ENCODE results near the gene FBXL17. TPM values are rescaled to one million over a fixed set of nuclear protein-coding genes. Genes with fewer than 3 reads are reported as not detected.

Gene FBXL17
- total and polyA plus RNA-seq, 2 experiments from 2014 or later = 1.8 to 13.1 TPM

GRCh38 chr5:107937204-107937603 is 444.7 kb downstream of the FBXL17 start:
- Histone ChIP-seq H3K4me2 (ENCODE audit: unreplicated experiment) (no peak overlapping the region), H3F3A (ENCODE audit: insufficient read depth) (no peaks in the 10 kb centered on the region), H3K9ac (no peak overlapping the region), H3K9me2 (ENCODE audit: insufficient read depth) (no peaks in the 10 kb centered on the region), H3K36me3 (ENCODE audit: low read depth) (no peaks in the 10 kb centered on the region), H4K20me1 (ENCODE audit: insufficient read depth) (no peaks in the 10 kb centered on the region), H3K4me3 (no peak overlapping the region), H3K4me1 (ENCODE audit: insufficient read depth) (no peaks in the 10 kb centered on the region), H3K79me2 (ENCODE audit: insufficient read depth) (no peaks in the 10 kb centered on the region), H3K27ac (no peak overlapping the region), H2AFZ (no peak overlapping the region), H3K27me3 (replicated peaks; ENCODE audit: insufficient read depth) (no peaks in the 10 kb centered on the region), H3K9me3 (ENCODE audit: low read depth) (no peaks in the 10 kb centered on the region)
- no peak for DNase-seq
- 90 to 94% methylated on average over 5 of the region's 5 CpGs for WGBS, 2 experiments (ENCODE audit: low coverage in 1 of 2, low lambda C conversion rate in 2 of 2, missing lambda C conversion rate in 2 of 2)
- TF ChIP-seq EZH2 (IDR thresholded peaks at IDR 0.05; ENCODE audit: insufficient read depth, poor library complexity, severe bottlenecking) (no peak), EZH2phosphoT487 (IDR thresholded peaks at IDR 0.05; ENCODE audit: insufficient read depth, low read depth) (no peak)
- in situ Hi-C loops (cut with MboI) = no loop called here

GRCh38 chr5:107936515-107936914 is 445.4 kb downstream of the FBXL17 start:
- H3K4me1 ChIP-seq (ENCODE audit: insufficient read depth) = no peaks in the 10 kb centered on the region
- H3K9me3 ChIP-seq (ENCODE audit: low read depth) = no peaks in the 10 kb centered on the region
- in situ Hi-C loops (cut with MboI) = no loop called here
- H3K4me2 ChIP-seq (ENCODE audit: unreplicated experiment) = no peak overlapping the region
- no peaks in the 10 kb centered on the region for H3K9me2 ChIP-seq (ENCODE audit: insufficient read depth)
- WGBS, 2 experiments (ENCODE audit: low coverage in 1 of 2, low lambda C conversion rate in 2 of 2, missing lambda C conversion rate in 2 of 2) = 85% methylated on average over 1 of the region's 1 CpG
- no peak overlapping the region for H3K27ac ChIP-seq
- no peaks in the 10 kb centered on the region for H3K79me2 ChIP-seq (ENCODE audit: insufficient read depth)
- no peak overlapping the region for H2AFZ ChIP-seq
- H4K20me1 ChIP-seq (ENCODE audit: insufficient read depth) = no peaks in the 10 kb centered on the region
- no peak overlapping the region for H3K9ac ChIP-seq
- no peak for DNase-seq
- H3K36me3 ChIP-seq (ENCODE audit: low read depth) = no peaks in the 10 kb centered on the region
- no peaks in the 10 kb centered on the region for H3F3A ChIP-seq (ENCODE audit: insufficient read depth)
- no peak overlapping the region for H3K4me3 ChIP-seq
- H3K27me3 ChIP-seq (replicated peaks; ENCODE audit: insufficient read depth) = no peaks in the 10 kb centered on the region
- TF ChIP-seq EZH2phosphoT487 (IDR thresholded peaks at IDR 0.05; ENCODE audit: insufficient read depth, low read depth) (no peak), EZH2 (IDR thresholded peaks at IDR 0.05; ENCODE audit: insufficient read depth, poor library complexity, severe bottlenecking) (no peak)

GRCh38 chr5:107935645-107936044 is 446.3 kb downstream of the FBXL17 start:
- no peaks in the 10 kb centered on the region for H3K36me3 ChIP-seq (ENCODE audit: low read depth)
- H3K79me2 ChIP-seq (ENCODE audit: insufficient read depth) = no peaks in the 10 kb centered on the region
- no peak overlapping the region for H3K27ac ChIP-seq
- in situ Hi-C loops (cut with MboI) = no loop called here
- no peaks in the 10 kb centered on the region for H3F3A ChIP-seq (ENCODE audit: insufficient read depth)
- no peak overlapping the region for H3K9ac ChIP-seq
- no peak overlapping the region for H3K4me3 ChIP-seq
- H3K9me3 ChIP-seq (ENCODE audit: low read depth) = no peaks in the 10 kb centered on the region
- no peaks in the 10 kb centered on the region for H3K9me2 ChIP-seq (ENCODE audit: insufficient read depth)
- H4K20me1 ChIP-seq (ENCODE audit: insufficient read depth) = no peaks in the 10 kb centered on the region
- TF ChIP-seq EZH2phosphoT487 (IDR thresholded peaks at IDR 0.05; ENCODE audit: insufficient read depth, low read depth) (no peak), EZH2 (IDR thresholded peaks at IDR 0.05; ENCODE audit: insufficient read depth, poor library complexity, severe bottlenecking) (no peak)
- no peak for DNase-seq
- no peak overlapping the region for H3K4me2 ChIP-seq (ENCODE audit: unreplicated experiment)
- H3K27me3 ChIP-seq (replicated peaks; ENCODE audit: insufficient read depth) = no peaks in the 10 kb centered on the region
- H2AFZ ChIP-seq = no peak overlapping the region
- WGBS, 2 experiments (ENCODE audit: low coverage in 1 of 2, low lambda C conversion rate in 2 of 2, missing lambda C conversion rate in 2 of 2) = 56 to 58% methylated on average over 1 of the region's 1 CpG
- no peaks in the 10 kb centered on the region for H3K4me1 ChIP-seq (ENCODE audit: insufficient read depth)

- H3F3A ChIP-seq (ENCODE audit: insufficient read depth) = no peaks in the 10 kb centered on the region
- H3K9me3 ChIP-seq (ENCODE audit: low read depth) = no peaks in the 10 kb centered on the region
- no peaks in the 10 kb centered on the region for H3K9me2 ChIP-seq (ENCODE audit: insufficient read depth)
- TF ChIP-seq EZH2 (IDR thresholded peaks at IDR 0.05; ENCODE audit: insufficient read depth, poor library complexity, severe bottlenecking) (no peak), EZH2phosphoT487 (IDR thresholded peaks at IDR 0.05; ENCODE audit: insufficient read depth, low read depth) (no peak)
- WGBS, 2 experiments (ENCODE audit: low coverage in 1 of 2, low lambda C conversion rate in 2 of 2, missing lambda C conversion rate in 2 of 2) = 91 to 92% methylated on average over 3 of the region's 3 CpGs
- H3K4me2 ChIP-seq (ENCODE audit: unreplicated experiment) = no peak overlapping the region
- in situ Hi-C loops (cut with MboI) = no loop called here
- no peak overlapping the region for H3K27ac ChIP-seq
- no peak overlapping the region for H3K9ac ChIP-seq
- no peaks in the 10 kb centered on the region for H3K36me3 ChIP-seq (ENCODE audit: low read depth)
- H3K4me3 ChIP-seq = no peak overlapping the region
- H2AFZ ChIP-seq = no peak overlapping the region
- H3K27me3 ChIP-seq (replicated peaks; ENCODE audit: insufficient read depth) = no peaks in the 10 kb centered on the region
- no peaks in the 10 kb centered on the region for H3K79me2 ChIP-seq (ENCODE audit: insufficient read depth)
- H4K20me1 ChIP-seq (ENCODE audit: insufficient read depth) = no peaks in the 10 kb centered on the region
- H3K4me1 ChIP-seq (ENCODE audit: insufficient read depth) = no peaks in the 10 kb centered on the region
- no peak for DNase-seq
Measured at GRCh38 chr5:107933326-107933725, 448.6 kb downstream of the FBXL17 start.

- no peak overlapping the region for H3K27ac ChIP-seq
- TF ChIP-seq EZH2phosphoT487 (IDR thresholded peaks at IDR 0.05; ENCODE audit: insufficient read depth, low read depth) (no peak), EZH2 (IDR thresholded peaks at IDR 0.05; ENCODE audit: insufficient read depth, poor library complexity, severe bottlenecking) (no peak)
- no peak for DNase-seq
- no peaks in the 10 kb centered on the region for H3K9me3 ChIP-seq (ENCODE audit: low read depth)
- H3K4me3 ChIP-seq = no peak overlapping the region
- H4K20me1 ChIP-seq (ENCODE audit: insufficient read depth) = no peaks in the 10 kb centered on the region
- H3K79me2 ChIP-seq (ENCODE audit: insufficient read depth) = no peaks in the 10 kb centered on the region
- 84 to 85% methylated on average over 1 of the region's 1 CpG for WGBS, 2 experiments (ENCODE audit: low coverage in 1 of 2, low lambda C conversion rate in 2 of 2, missing lambda C conversion rate in 2 of 2)
- H3K27me3 ChIP-seq (replicated peaks; ENCODE audit: insufficient read depth) = no peaks in the 10 kb centered on the region
- H3K36me3 ChIP-seq (ENCODE audit: low read depth) = no peaks in the 10 kb centered on the region
- H3K9ac ChIP-seq = no peak overlapping the region
- no peaks in the 10 kb centered on the region for H3K4me1 ChIP-seq (ENCODE audit: insufficient read depth)
- no peaks in the 10 kb centered on the region for H3K9me2 ChIP-seq (ENCODE audit: insufficient read depth)
- in situ Hi-C loops (cut with MboI) = no loop called here
- H3F3A ChIP-seq (ENCODE audit: insufficient read depth) = no peaks in the 10 kb centered on the region
- no peak overlapping the region for H3K4me2 ChIP-seq (ENCODE audit: unreplicated experiment)
- H2AFZ ChIP-seq = no peak overlapping the region
Measured at GRCh38 chr5:107930891-107931290, 451.0 kb downstream of the FBXL17 start.

All from GM23248 (cell line).